Measurements from ENCODE around the gene TTLL7.

Gene TTLL7

GRCh38 chr1:84021822-84022221 lies 22.9 kb upstream of the TTLL7 start:
- Histone ChIP-seq H3K36me3 (ENCODE audit: control insufficient read depth in 4 of 4, insufficient read depth in 4 of 4, low read length in 3 of 4) (no peaks in the 10 kb centered on the region), H3K4me1 (ENCODE audit: control extremely low read depth in 1 of 4, control insufficient read depth in 4 of 4, insufficient read depth in 4 of 4, low read length in 3 of 4) (no peaks in the 10 kb centered on the region), H3K9me3 (ENCODE audit: control extremely low read depth in 1 of 5, control insufficient read depth in 4 of 5, insufficient read depth in 2 of 5, low read depth in 1 of 5, low read length in 4 of 5) (peaks cover 0 to 3% (median 0%) of the 10 kb centered on the region in 5 experiments), H3K27me3 (replicated peaks in 2 of 5; ENCODE audit: control insufficient read depth in 4 of 5, insufficient read depth in 5 of 5, low read length in 4 of 5) (no peaks in the 10 kb centered on the region), H3K27ac (ENCODE audit: insufficient read depth in 1 of 2, low read depth in 1 of 2, low read length in 2 of 2, poor library complexity in 1 of 2, severe bottlenecking in 2 of 2) (no peak overlapping the region), H3K4me3 (ENCODE audit: control insufficient read depth in 1 of 7, extremely low read depth in 1 of 7, insufficient read depth in 4 of 7, low read depth in 2 of 7, low read length in 6 of 7) (no peak overlapping the region)
- 100% methylated on average over 2 of the region's 6 CpGs for WGBS (ENCODE audit: insufficient coverage)
- ChIA-PET CTCF (no interaction called here), POLR2A (interaction anchor here (0.6 kb wide), 1 partner anchor 10 kb away, joined by 3 read pairs; no protein-coding TSS in a partner anchor)
- DNase-seq = no peak

DNA sequence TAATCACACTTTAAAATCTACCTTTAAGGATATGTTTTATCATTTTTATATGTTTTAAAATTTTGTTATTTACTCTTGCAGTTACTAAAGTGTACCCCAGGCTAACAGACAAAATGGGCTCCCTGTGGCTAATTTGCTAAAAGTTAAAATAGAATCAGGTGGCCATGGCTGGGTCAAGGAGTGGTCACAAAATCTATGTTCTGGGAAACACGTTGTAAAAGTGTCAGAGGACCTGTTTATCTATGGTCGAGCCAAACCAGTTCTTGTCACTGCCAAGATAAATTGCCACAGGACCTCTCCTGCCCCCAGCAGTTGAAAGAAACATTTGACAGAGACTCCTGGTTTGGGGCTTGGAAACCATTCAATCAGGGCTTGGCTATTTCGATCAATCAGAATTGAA lies 21.2 kb upstream of the TTLL7 start:
- WGBS (ENCODE audit: insufficient coverage) = 36% methylated on average over 3 of the region's 3 CpGs
- Histone ChIP-seq H3K27me3 (replicated peaks in 2 of 5; ENCODE audit: control insufficient read depth in 4 of 5, insufficient read depth in 5 of 5, low read length in 4 of 5) (no peaks in the 10 kb centered on the region), H3K36me3 (ENCODE audit: control insufficient read depth in 4 of 4, insufficient read depth in 4 of 4, low read length in 3 of 4) (no peaks in the 10 kb centered on the region), H3K4me1 (ENCODE audit: control extremely low read depth in 1 of 4, control insufficient read depth in 4 of 4, insufficient read depth in 4 of 4, low read length in 3 of 4) (no peaks in the 10 kb centered on the region), H3K4me3 (ENCODE audit: control insufficient read depth in 1 of 7, extremely low read depth in 1 of 7, insufficient read depth in 4 of 7, low read depth in 2 of 7, low read length in 6 of 7) (no peak overlapping the region), H3K9me3 (ENCODE audit: control extremely low read depth in 1 of 5, control insufficient read depth in 4 of 5, insufficient read depth in 2 of 5, low read depth in 1 of 5, low read length in 4 of 5) (peaks cover 0 to 3% (median 0%) of the 10 kb centered on the region in 5 experiments), H3K27ac (ENCODE audit: insufficient read depth in 1 of 2, low read depth in 1 of 2, low read length in 2 of 2, poor library complexity in 1 of 2, severe bottlenecking in 2 of 2) (no peak overlapping the region)
- CTCF ChIA-PET = no interaction called here
- DNase-seq = no peak
- POLR2A ChIA-PET = no interaction called here

DNA sequence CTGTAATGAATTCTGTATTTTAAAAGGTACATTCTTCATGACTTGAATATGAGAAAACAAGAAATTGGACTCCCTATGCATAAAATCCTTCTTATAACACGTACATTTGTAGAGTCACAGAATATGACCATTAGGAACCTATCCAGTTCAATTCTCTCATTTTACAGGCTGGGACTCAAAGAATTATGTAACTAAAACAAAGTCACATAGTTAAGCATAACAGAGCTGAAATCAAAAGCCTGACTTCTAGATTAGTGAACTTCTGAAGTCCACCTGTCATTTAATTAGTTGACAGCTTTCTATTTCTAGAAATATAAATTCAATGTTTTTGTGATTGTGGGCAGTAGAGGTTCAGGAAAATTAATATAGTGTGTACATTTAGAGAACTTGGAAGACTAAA lies 20.3 kb upstream of the TTLL7 start:
- CTCF ChIA-PET = no interaction called here
- WGBS (ENCODE audit: insufficient coverage) = 100% methylated on average over 1 of the region's 1 CpG

DNA sequence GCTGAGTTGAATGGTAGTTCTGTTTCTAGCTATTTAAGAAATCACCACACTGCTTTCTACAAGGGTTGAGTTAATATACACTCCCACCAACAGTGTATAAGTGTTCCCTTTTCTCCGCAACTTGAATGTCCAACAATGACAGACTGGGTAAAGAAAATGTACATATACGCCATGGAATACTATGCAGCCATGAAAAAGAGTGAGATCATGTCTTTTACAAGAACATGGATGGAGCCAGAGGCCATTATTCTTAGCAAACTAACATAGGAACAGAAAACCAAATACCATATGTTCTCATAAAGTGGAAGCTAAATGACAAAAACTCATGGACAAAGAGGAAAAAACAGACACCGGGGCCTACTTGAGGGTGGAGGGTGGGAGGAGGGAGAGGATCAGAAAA lies 14.8 kb upstream of the TTLL7 start:
- no peak for DNase-seq
- H3K27me3 ChIP-seq (replicated peaks in 2 of 5; ENCODE audit: control insufficient read depth in 4 of 5, insufficient read depth in 5 of 5, low read length in 4 of 5) = no peaks in the 10 kb centered on the region
- CTCF ChIA-PET = interaction anchor here (0.7 kb wide), 1 partner anchor 16 kb away, joined by 3 read pairs; no protein-coding TSS in a partner anchor
- no peaks in the 10 kb centered on the region for H3K9me3 ChIP-seq (ENCODE audit: control extremely low read depth in 1 of 5, control insufficient read depth in 4 of 5, insufficient read depth in 2 of 5, low read depth in 1 of 5, low read length in 4 of 5)
- H3K27ac ChIP-seq (ENCODE audit: insufficient read depth in 1 of 2, low read depth in 1 of 2, low read length in 2 of 2, poor library complexity in 1 of 2, severe bottlenecking in 2 of 2) = no peak overlapping the region
- H3K4me3 ChIP-seq (ENCODE audit: control insufficient read depth in 1 of 7, extremely low read depth in 1 of 7, insufficient read depth in 4 of 7, low read depth in 2 of 7, low read length in 6 of 7) = no peak overlapping the region
- POLR2A ChIA-PET = no interaction called here
- H3K36me3 ChIP-seq (ENCODE audit: control insufficient read depth in 4 of 4, insufficient read depth in 4 of 4, low read length in 3 of 4) = no peaks in the 10 kb centered on the region
- WGBS (ENCODE audit: insufficient coverage) = 83% methylated on average over 1 of the region's 3 CpGs
- peaks cover 0 to 7% (median 6%) of the 10 kb centered on the region in 4 experiments for H3K4me1 ChIP-seq (ENCODE audit: control extremely low read depth in 1 of 4, control insufficient read depth in 4 of 4, insufficient read depth in 4 of 4, low read length in 3 of 4)

More for the DNA sequence above, 20.3 kb upstream of the TTLL7 start:
- H3K27me3 ChIP-seq (replicated peaks in 2 of 5; ENCODE audit: control insufficient read depth in 4 of 5, insufficient read depth in 5 of 5, low read length in 4 of 5) = no peaks in the 10 kb centered on the region
- no peaks in the 10 kb centered on the region for H3K36me3 ChIP-seq (ENCODE audit: control insufficient read depth in 4 of 4, insufficient read depth in 4 of 4, low read length in 3 of 4)
- H3K4me1 ChIP-seq (ENCODE audit: control extremely low read depth in 1 of 4, control insufficient read depth in 4 of 4, insufficient read depth in 4 of 4, low read length in 3 of 4) = no peaks in the 10 kb centered on the region
- H3K9me3 ChIP-seq (ENCODE audit: control extremely low read depth in 1 of 5, control insufficient read depth in 4 of 5, insufficient read depth in 2 of 5, low read depth in 1 of 5, low read length in 4 of 5) = peaks cover 0 to 3% (median 0%) of the 10 kb centered on the region in 5 experiments
- no peak overlapping the region for H3K4me3 ChIP-seq (ENCODE audit: control insufficient read depth in 1 of 7, extremely low read depth in 1 of 7, insufficient read depth in 4 of 7, low read depth in 2 of 7, low read length in 6 of 7)
- H3K27ac ChIP-seq (ENCODE audit: insufficient read depth in 1 of 2, low read depth in 1 of 2, low read length in 2 of 2, poor library complexity in 1 of 2, severe bottlenecking in 2 of 2) = no peak overlapping the region
- POLR2A ChIA-PET = no interaction called here
- no peak for DNase-seq

DNA sequence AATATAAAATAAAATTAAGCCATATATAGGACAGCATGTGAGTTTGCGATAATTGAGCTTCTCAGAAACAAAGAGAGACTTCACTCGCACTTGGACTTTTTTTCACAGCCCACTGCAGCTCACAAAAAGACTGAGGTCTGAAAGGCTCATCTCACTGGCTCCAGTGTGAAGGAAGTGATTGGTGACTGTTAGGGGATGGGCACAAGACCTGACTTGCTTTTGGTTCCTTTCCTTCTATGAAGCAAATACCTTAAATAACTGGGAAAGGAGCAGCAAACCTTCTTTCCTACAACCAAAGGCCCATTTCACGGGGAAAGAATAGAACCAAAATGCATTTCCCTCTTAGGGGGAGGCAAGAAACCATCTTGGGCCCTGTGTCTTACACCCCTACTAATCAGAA lies 13.1 kb upstream of the TTLL7 start:
- Histone ChIP-seq H3K27me3 (replicated peaks in 2 of 5; ENCODE audit: control insufficient read depth in 4 of 5, insufficient read depth in 5 of 5, low read length in 4 of 5) (no peaks in the 10 kb centered on the region), H3K27ac (ENCODE audit: insufficient read depth in 1 of 2, low read depth in 1 of 2, low read length in 2 of 2, poor library complexity in 1 of 2, severe bottlenecking in 2 of 2) (no peak overlapping the region), H3K9me3 (ENCODE audit: control extremely low read depth in 1 of 5, control insufficient read depth in 4 of 5, insufficient read depth in 2 of 5, low read depth in 1 of 5, low read length in 4 of 5) (no peaks in the 10 kb centered on the region), H3K4me1 (ENCODE audit: control extremely low read depth in 1 of 4, control insufficient read depth in 4 of 4, insufficient read depth in 4 of 4, low read length in 3 of 4) (peaks cover 0 to 9% (median 7%) of the 10 kb centered on the region in 4 experiments), H3K4me3 (ENCODE audit: control insufficient read depth in 1 of 7, extremely low read depth in 1 of 7, insufficient read depth in 4 of 7, low read depth in 2 of 7, low read length in 6 of 7) (no peak overlapping the region), H3K36me3 (ENCODE audit: control insufficient read depth in 4 of 4, insufficient read depth in 4 of 4, low read length in 3 of 4) (no peaks in the 10 kb centered on the region)
- DNase-seq = no peak
- WGBS (ENCODE audit: insufficient coverage) = 100% methylated on average over 2 of the region's 3 CpGs
- CTCF ChIA-PET = interaction anchor here (1.4 kb wide), 1 partner anchor 80 kb away, joined by 3 read pairs; no protein-coding TSS in a partner anchor
- POLR2A ChIA-PET = interaction anchor here (0.7 kb wide), 1 partner anchor 9 kb away, joined by 3 read pairs; no protein-coding TSS in a partner anchor

DNA sequence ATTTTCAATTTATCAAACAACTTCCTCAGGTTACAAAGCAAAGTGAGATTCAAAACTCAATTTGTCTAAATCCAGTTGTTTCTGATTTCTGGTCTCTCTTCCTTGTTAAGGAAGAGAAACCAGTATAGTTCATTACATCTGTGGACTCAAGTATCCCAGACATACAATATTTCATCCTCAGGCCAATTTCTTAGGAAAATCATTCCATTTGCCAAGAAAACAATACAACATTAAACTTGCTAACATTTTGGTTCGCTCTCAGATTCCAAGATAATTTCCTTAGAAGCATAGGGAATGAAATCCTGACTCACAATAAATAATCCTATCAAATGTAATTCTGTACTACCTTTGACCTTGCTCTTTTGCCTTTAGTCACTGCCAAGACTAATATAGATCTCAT lies 11.2 kb upstream of the TTLL7 start:
- H3K9me3 ChIP-seq (ENCODE audit: control extremely low read depth in 1 of 5, control insufficient read depth in 4 of 5, insufficient read depth in 2 of 5, low read depth in 1 of 5, low read length in 4 of 5) = peaks cover 0 to 3% (median 0%) of the 10 kb centered on the region in 5 experiments
- DNase-seq = no peak
- ChIA-PET CTCF (no interaction called here), POLR2A (no interaction called here)
- no peaks in the 10 kb centered on the region for H3K36me3 ChIP-seq (ENCODE audit: control insufficient read depth in 4 of 4, insufficient read depth in 4 of 4, low read length in 3 of 4)
- peaks cover 0 to 9% (median 7%) of the 10 kb centered on the region in 4 experiments for H3K4me1 ChIP-seq (ENCODE audit: control extremely low read depth in 1 of 4, control insufficient read depth in 4 of 4, insufficient read depth in 4 of 4, low read length in 3 of 4)
- no peak overlapping the region for H3K27ac ChIP-seq (ENCODE audit: insufficient read depth in 1 of 2, low read depth in 1 of 2, low read length in 2 of 2, poor library complexity in 1 of 2, severe bottlenecking in 2 of 2)
- no peak overlapping the region for H3K4me3 ChIP-seq (ENCODE audit: control insufficient read depth in 1 of 7, extremely low read depth in 1 of 7, insufficient read depth in 4 of 7, low read depth in 2 of 7, low read length in 6 of 7)
- WGBS (ENCODE audit: insufficient coverage) = 100% methylated on average over 1 of the region's 1 CpG
- no peaks in the 10 kb centered on the region for H3K27me3 ChIP-seq (replicated peaks in 2 of 5; ENCODE audit: control insufficient read depth in 4 of 5, insufficient read depth in 5 of 5, low read length in 4 of 5)

GRCh38 chr1:84008631-84009030 lies 9.7 kb upstream of the TTLL7 start:
- WGBS (ENCODE audit: insufficient coverage) = 81% methylated on average over 3 of the region's 5 CpGs
- CTCF ChIA-PET = interaction anchor here (0.7 to 1.1 kb wide), 2 partner anchors 9 to 35 kb away, joined by 3 to 5 read pairs; partner anchors contain the start of gene TTLL7
- Histone ChIP-seq H3K27ac (ENCODE audit: insufficient read depth in 1 of 2, low read depth in 1 of 2, low read length in 2 of 2, poor library complexity in 1 of 2, severe bottlenecking in 2 of 2) (no peak overlapping the region), H3K4me1 (ENCODE audit: control extremely low read depth in 1 of 4, control insufficient read depth in 4 of 4, insufficient read depth in 4 of 4, low read length in 3 of 4) (peaks cover 0 to 9% (median 7%) of the 10 kb centered on the region in 4 experiments), H3K9me3 (ENCODE audit: control extremely low read depth in 1 of 5, control insufficient read depth in 4 of 5, insufficient read depth in 2 of 5, low read depth in 1 of 5, low read length in 4 of 5) (peaks cover 0 to 3% (median 0%) of the 10 kb centered on the region in 5 experiments), H3K27me3 (replicated peaks in 2 of 5; ENCODE audit: control insufficient read depth in 4 of 5, insufficient read depth in 5 of 5, low read length in 4 of 5) (no peaks in the 10 kb centered on the region), H3K36me3 (ENCODE audit: control insufficient read depth in 4 of 4, insufficient read depth in 4 of 4, low read length in 3 of 4) (no peaks in the 10 kb centered on the region), H3K4me3 (ENCODE audit: control insufficient read depth in 1 of 7, extremely low read depth in 1 of 7, insufficient read depth in 4 of 7, low read depth in 2 of 7, low read length in 6 of 7) (no peak overlapping the region)
- POLR2A ChIA-PET = no interaction called here
- DNase-seq = no peak
